K562 (cell line): ENCODE data around the gene TLE4.

ENCODE experiments used
- HCFC1 ChIP-seq: IDR thresholded peaks from 2 replicates; pipeline ENCODE4 v1.6.1; 2012; ENCODE audit warnings: low read depth, low read length, improper control_type of control experiment
- KLF1 ChIP-seq: fragments of 450-650 bp; IDR thresholded peaks from 2 replicates; pipeline ENCODE4 v1.6.1; 2016; ENCODE audit warnings: missing genetic modification characterization, missing compliant biosample characterization
- NR1H2 ChIP-seq: sonication (generic); formaldehyde crosslinking; IDR thresholded peaks from 2 replicates; pipeline ENCODE4 v1.4.0; 2020; ENCODE audit warnings: mild to moderate bottlenecking, missing genetic modification reagents
- ZBTB1 ChIP-seq: sonication (generic); formaldehyde crosslinking; IDR thresholded peaks from 2 replicates; pipeline ENCODE4 v1.8.1; 2023; ENCODE audit warnings: missing genetic modification reagents, low read depth, mild to moderate bottlenecking, borderline replicate concordance
- ZNF263 ChIP-seq: sonication (generic); formaldehyde crosslinking; IDR thresholded peaks from 2 replicates; pipeline ENCODE4 v1.8.0; 2022; ENCODE audit warnings: mild to moderate bottlenecking, missing genetic modification reagents, borderline replicate concordance

DNA sequence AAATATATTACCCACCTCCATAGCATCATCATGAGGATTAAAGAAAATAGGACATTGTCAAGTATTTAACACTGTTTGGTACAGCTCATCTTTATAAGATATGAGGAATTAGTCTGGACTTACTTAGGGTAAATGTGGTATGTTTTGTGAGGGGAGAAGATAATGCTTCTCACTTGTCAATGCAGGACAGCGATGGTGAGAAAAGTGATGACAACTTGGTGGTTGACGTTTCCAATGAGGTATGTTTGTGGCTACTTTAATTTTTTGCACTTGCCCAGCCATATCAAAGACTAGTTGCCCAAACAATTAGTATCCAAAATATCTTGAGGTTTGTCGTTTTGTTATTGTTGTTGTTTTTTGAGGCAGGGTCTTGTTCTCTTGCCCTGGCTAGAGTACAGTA lies 133.9 kb downstream of the TLE4 start:
- TF ChIP-seq ZNF263 (CRISPR knock-in tag) (no peak), KLF1 (no peak), NR1H2 (CRISPR knock-in tag) (no peak), HCFC1 (no peak), ZBTB1 (no peak)
